Measurements from ENCODE around the gene PCDHGA9.

DNA sequence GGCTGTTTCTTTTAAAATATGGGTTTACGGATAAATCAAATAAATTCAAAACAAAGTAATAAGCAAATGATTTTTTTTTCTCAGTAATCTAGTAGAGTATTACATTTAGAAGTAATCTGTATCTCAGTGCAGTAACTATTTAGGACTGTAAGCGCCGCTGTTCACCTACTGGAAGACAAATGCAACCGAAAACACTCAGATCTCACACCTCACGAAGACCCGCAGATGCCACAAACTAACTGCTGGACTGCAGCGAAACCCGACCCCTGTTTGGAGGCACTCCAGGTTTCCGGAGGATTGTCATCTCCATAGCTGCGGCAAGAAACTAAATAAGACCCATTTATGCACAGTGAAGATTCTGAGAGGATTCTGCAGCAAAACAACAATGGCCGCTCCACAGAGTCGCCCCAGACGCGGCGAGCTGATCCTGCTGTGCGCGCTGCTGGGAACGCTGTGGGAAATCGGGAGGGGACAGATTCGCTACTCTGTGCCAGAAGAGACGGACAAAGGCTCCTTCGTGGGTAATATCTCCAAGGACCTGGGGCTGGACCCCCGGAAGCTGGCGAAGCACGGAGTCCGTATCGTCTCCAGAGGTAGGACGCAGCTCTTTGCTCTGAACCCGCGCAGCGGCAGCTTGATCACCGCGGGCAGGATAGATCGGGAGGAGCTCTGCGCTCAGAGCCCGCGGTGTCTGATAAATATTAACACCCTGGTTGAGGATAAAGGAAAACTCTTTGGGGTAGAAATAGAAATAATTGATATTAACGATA, 10.0 kb upstream of the PCDHGA9 start, which contains the start of gene PCDHGA8:
- TF ChIP-seq EZH2phosphoT487 (IDR thresholded peaks at IDR 0.05; ENCODE audit: borderline replicate concordance, low read length): no peak
- TF ChIP-seq, protein P1, sequence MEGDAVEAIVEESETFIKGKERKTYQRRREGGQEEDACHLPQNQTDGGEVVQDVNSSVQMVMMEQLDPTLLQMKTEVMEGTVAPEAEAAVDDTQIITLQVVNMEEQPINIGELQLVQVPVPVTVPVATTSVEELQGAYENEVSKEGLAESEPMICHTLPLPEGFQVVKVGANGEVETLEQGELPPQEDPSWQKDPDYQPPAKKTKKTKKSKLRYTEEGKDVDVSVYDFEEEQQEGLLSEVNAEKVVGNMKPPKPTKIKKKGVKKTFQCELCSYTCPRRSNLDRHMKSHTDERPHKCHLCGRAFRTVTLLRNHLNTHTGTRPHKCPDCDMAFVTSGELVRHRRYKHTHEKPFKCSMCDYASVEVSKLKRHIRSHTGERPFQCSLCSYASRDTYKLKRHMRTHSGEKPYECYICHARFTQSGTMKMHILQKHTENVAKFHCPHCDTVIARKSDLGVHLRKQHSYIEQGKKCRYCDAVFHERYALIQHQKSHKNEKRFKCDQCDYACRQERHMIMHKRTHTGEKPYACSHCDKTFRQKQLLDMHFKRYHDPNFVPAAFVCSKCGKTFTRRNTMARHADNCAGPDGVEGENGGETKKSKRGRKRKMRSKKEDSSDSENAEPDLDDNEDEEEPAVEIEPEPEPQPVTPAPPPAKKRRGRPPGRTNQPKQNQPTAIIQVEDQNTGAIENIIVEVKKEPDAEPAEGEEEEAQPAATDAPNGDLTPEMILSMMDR (IDR thresholded peaks at IDR 0.05; ENCODE audit: low read depth, low read length, poor library complexity, severe bottlenecking): no peak
